Measurements from ENCODE around the gene SCYL2.

Gene SCYL2

DNA sequence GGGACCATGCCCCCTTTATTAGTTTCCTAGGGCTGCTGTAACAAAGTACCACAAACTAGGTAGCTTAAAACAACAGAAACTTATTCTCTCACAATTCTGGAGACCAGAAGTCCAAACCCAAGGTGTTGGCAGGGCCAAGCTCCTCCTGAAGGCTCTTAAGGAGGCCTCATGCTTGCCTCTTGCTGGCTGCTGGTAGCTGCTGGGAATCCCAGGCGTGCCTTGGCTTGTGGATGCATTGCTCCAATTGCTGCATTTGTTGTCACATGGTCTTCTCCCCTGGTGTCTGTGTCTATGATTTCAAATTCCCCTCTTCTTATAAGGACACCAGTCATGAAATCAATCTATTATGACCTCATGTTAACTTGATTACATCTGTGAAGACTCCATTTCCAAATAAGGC lies 101.1 kb downstream of the SCYL2 start:
- no peak overlapping the region for H3K4me3 ChIP-seq (ENCODE audit: low read depth, low read length)
- ChIA-PET CTCF (no interaction called here), POLR2A (no interaction called here)
- TF ChIP-seq, protein P1, sequence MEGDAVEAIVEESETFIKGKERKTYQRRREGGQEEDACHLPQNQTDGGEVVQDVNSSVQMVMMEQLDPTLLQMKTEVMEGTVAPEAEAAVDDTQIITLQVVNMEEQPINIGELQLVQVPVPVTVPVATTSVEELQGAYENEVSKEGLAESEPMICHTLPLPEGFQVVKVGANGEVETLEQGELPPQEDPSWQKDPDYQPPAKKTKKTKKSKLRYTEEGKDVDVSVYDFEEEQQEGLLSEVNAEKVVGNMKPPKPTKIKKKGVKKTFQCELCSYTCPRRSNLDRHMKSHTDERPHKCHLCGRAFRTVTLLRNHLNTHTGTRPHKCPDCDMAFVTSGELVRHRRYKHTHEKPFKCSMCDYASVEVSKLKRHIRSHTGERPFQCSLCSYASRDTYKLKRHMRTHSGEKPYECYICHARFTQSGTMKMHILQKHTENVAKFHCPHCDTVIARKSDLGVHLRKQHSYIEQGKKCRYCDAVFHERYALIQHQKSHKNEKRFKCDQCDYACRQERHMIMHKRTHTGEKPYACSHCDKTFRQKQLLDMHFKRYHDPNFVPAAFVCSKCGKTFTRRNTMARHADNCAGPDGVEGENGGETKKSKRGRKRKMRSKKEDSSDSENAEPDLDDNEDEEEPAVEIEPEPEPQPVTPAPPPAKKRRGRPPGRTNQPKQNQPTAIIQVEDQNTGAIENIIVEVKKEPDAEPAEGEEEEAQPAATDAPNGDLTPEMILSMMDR (IDR thresholded peaks at IDR 0.05; ENCODE audit: insufficient read depth, low read length, missing control alignments) = no peak
- DNase-seq (ENCODE audit: low read depth, low spot score) = no peak

DNA sequence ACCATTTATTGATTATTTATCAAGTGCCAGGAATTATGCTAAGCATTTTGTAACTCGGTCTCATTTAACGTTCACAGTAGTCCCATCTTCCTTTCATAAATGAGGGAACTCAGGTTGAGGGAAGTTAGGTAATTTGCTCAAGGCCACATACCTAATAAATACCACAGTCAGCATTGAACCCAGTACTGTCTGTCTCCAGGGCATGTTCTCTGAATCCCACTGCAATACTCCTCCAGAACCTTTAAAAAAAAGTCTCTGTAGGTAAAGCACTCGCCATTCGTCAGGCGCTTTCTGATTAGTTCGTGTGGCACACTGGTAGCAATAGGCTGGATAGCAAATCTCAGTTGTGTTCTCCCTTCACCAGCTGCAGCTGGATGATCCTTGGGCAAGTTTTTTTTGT lies 104.2 kb downstream of the SCYL2 start:
- TF ChIP-seq, protein P1 (IDR thresholded peaks at IDR 0.05; ENCODE audit: insufficient read depth, low read length, missing control alignments) = no peak
- ChIA-PET CTCF (no interaction called here), POLR2A (no interaction called here)
- no peak overlapping the region for H3K4me3 ChIP-seq (ENCODE audit: low read depth, low read length)
- DNase-seq (ENCODE audit: low read depth, low spot score) = no peak

- TF ChIP-seq, protein P1 (IDR thresholded peaks at IDR 0.05; ENCODE audit: insufficient read depth, low read length, missing control alignments) = no peak
- ChIA-PET POLR2A (no interaction called here), CTCF (interaction anchor here (0.7 kb wide), 1 partner anchor 1375 kb away, joined by 3 read pairs; no protein-coding TSS in a partner anchor)
- DNase-seq (ENCODE audit: low read depth, low spot score) = no peak
- no peak overlapping the region for H3K4me3 ChIP-seq (ENCODE audit: low read depth, low read length)
Measured at GRCh38 chr12:100372853-100373640, 106.1 kb downstream of the SCYL2 start.

- no peak for DNase-seq (ENCODE audit: low read depth, low spot score)
- CTCF ChIA-PET = no interaction called here
- POLR2A ChIA-PET = no interaction called here
- TF ChIP-seq, protein P1 (IDR thresholded peaks at IDR 0.05; ENCODE audit: insufficient read depth, low read length, missing control alignments) = no peak
- no peak overlapping the region for H3K4me3 ChIP-seq (ENCODE audit: low read depth, low read length)
Measured at GRCh38 chr12:100375038-100375735, 108.2 kb downstream of the SCYL2 start.

- no peak overlapping the region for H3K4me3 ChIP-seq (ENCODE audit: low read depth, low read length)
- ChIA-PET POLR2A (no interaction called here), CTCF (no interaction called here)
- TF ChIP-seq, protein P1 (IDR thresholded peaks at IDR 0.05; ENCODE audit: insufficient read depth, low read length, missing control alignments) = no peak
- no peak for DNase-seq (ENCODE audit: low read depth, low spot score)
Measured at GRCh38 chr12:100376161-100376560, 109.2 kb downstream of the SCYL2 start.

- TF ChIP-seq, protein P1 (IDR thresholded peaks at IDR 0.05; ENCODE audit: insufficient read depth, low read length, missing control alignments) = no peak
- no peak overlapping the region for H3K4me3 ChIP-seq (ENCODE audit: low read depth, low read length)
- CTCF ChIA-PET = no interaction called here
- no peak for DNase-seq (ENCODE audit: low read depth, low spot score)
- POLR2A ChIA-PET = no interaction called here
Measured at GRCh38 chr12:100381379-100381778, 114.4 kb downstream of the SCYL2 start.

Data from AG04449 (cell line).